Measurements from ENCODE around the gene APOD.

DNA sequence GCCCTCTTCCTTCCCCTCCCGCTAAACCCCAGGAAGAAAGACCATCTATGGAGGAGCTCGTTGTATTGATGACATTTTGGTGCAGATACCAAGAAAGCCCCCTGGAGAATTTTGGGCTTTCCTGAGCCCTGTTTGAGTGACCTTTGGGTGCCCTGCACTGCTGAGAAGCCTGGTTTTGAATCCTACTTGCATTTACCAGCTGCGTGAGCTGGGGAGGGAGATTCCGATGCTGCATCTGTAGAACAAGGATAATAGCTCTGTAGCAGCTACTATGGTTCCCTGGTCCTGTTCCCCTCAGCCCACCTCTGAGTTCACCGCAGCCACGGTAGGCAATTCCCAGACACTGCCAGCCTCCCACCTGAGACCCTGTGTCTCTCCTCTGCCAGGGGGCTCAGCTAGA lies 5.2 kb downstream of the APOD start:
- TF ChIP-seq, protein P1, sequence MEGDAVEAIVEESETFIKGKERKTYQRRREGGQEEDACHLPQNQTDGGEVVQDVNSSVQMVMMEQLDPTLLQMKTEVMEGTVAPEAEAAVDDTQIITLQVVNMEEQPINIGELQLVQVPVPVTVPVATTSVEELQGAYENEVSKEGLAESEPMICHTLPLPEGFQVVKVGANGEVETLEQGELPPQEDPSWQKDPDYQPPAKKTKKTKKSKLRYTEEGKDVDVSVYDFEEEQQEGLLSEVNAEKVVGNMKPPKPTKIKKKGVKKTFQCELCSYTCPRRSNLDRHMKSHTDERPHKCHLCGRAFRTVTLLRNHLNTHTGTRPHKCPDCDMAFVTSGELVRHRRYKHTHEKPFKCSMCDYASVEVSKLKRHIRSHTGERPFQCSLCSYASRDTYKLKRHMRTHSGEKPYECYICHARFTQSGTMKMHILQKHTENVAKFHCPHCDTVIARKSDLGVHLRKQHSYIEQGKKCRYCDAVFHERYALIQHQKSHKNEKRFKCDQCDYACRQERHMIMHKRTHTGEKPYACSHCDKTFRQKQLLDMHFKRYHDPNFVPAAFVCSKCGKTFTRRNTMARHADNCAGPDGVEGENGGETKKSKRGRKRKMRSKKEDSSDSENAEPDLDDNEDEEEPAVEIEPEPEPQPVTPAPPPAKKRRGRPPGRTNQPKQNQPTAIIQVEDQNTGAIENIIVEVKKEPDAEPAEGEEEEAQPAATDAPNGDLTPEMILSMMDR (IDR thresholded peaks at IDR 0.05) = no peak
- TF ChIP-seq POLR2A (IDR thresholded peaks at IDR 0.05) = no peak
